Karpas-422 (cell line): ENCODE data around the gene IFNG. TPM values are rescaled to one million over a fixed set of nuclear protein-coding genes. Genes with fewer than 3 reads are reported as not detected.

Experiments used
- DNase-seq: peaks from one replicate; pipeline ENCODE4 v3.0.0-alpha.2; 2015
- H2AFZ ChIP-seq: fragments of 200-600 bp; sonication (generic); 2 replicates; pipeline ENCODE4 v1.6.1; 2014; ENCODE audit warnings: antibody characterized with exemption, low read length, mixed read lengths
- H3K27ac ChIP-seq: fragments of 200-600 bp; sonication (generic); 2 replicates; pipeline ENCODE4 v1.5.1; 2014; ENCODE audit warnings: mild to moderate bottlenecking, low read length, moderate library complexity
- H3K27me3 ChIP-seq: fragments of 200-600 bp; sonication (generic); 2 replicates; pipeline ENCODE4 v1.6.1; 2014; ENCODE audit warnings: low read length, mixed read lengths
- H3K36me3 ChIP-seq: fragments of 200-600 bp; sonication (generic); 2 replicates; pipeline ENCODE4 v1.6.1; 2014; ENCODE audit warnings: low read length, mixed read lengths; ENCODE audit not compliant: insufficient read depth
- H3K4me1 ChIP-seq: fragments of 200-600 bp; sonication (generic); 2 replicates; pipeline ENCODE4 v1.6.1; 2014; ENCODE audit warnings: mild to moderate bottlenecking, low read length, mixed read lengths
- H3K4me2 ChIP-seq: fragments of 200-600 bp; sonication (generic); 2 replicates; pipeline ENCODE4 v1.6.1; 2014; ENCODE audit warnings: low read length, low read depth, mild to moderate bottlenecking; ENCODE audit not compliant: poor library complexity, severe bottlenecking
- H3K4me3 ChIP-seq: fragments of 200-600 bp; sonication (generic); 2 replicates; pipeline ENCODE4 v1.5.1; 2014; ENCODE audit warnings: mild to moderate bottlenecking, antibody characterized with exemption, low read length, mixed read lengths
- H3K79me2 ChIP-seq: fragments of 200-600 bp; sonication (generic); 2 replicates; pipeline ENCODE4 v1.6.1; 2014; ENCODE audit warnings: mild to moderate bottlenecking, low read length, mixed read lengths
- H3K9ac ChIP-seq: fragments of 200-600 bp; sonication (generic); 2 replicates; pipeline ENCODE4 v1.6.0; 2014; ENCODE audit warnings: low read length
- H3K9me2 ChIP-seq: fragments of 200-600 bp; sonication (generic), shearing (Covaris generic); replicated peaks from 2 replicates; pipeline ENCODE4 v1.6.0; 2014; ENCODE audit warnings: mild to moderate bottlenecking, low read length, moderate library complexity; ENCODE audit not compliant: insufficient read depth
- H3K9me3 ChIP-seq: fragments of 300-700, 200-600 bp; sonication (generic); 2 replicates; pipeline ENCODE4 v1.6.1; 2014; ENCODE audit warnings: low read length, mixed read lengths
- H4K20me1 ChIP-seq: fragments of 200-600 bp; sonication (generic); 2 replicates; pipeline ENCODE4 v1.6.1; 2014; ENCODE audit warnings: mild to moderate bottlenecking, antibody characterized with exemption, low read length, low read depth; ENCODE audit not compliant: insufficient read depth
- total RNA-seq: library from RNA; depleted of rRNA; stranded (reverse); fragments of >200 nt; shearing (Covaris generic); gene quantifications from 2 replicates; pipeline ENCODE4 v1.2.3, GENCODE V29; 2014; ENCODE audit warnings: low replicate concordance

Gene IFNG
- total RNA-seq, 1 experiment from 2014 or later = not detected

- Histone ChIP-seq H3K4me2 (no peak overlapping the region), H3K27me3 (no peaks in the 10 kb centered on the region), H2AFZ (no peak overlapping the region), H3K9me2 (no peaks in the 10 kb centered on the region), H3K4me1 (no peaks in the 10 kb centered on the region), H3K79me2 (no peaks in the 10 kb centered on the region), H3K9me3 (no peaks in the 10 kb centered on the region), H3K36me3 (no peaks in the 10 kb centered on the region), H3K27ac (no peak overlapping the region), H4K20me1 (no peaks in the 10 kb centered on the region), H3K9ac (no peak overlapping the region), H3K4me3 (no peak overlapping the region)
- DNase-seq = no peak
Measured at GRCh38 chr12:68138480-68138879, 21.1 kb downstream of the IFNG start.

GRCh38 chr12:68137335-68137830 lies 22.2 kb downstream of the IFNG start:
- no peak overlapping the region for H3K4me2 ChIP-seq
- H3K9me2 ChIP-seq = no peaks in the 10 kb centered on the region
- H3K4me3 ChIP-seq = no peak overlapping the region
- no peaks in the 10 kb centered on the region for H3K36me3 ChIP-seq
- no peaks in the 10 kb centered on the region for H4K20me1 ChIP-seq
- no peak overlapping the region for H3K27ac ChIP-seq
- no peak overlapping the region for H3K9ac ChIP-seq
- no peaks in the 10 kb centered on the region for H3K4me1 ChIP-seq
- H3K9me3 ChIP-seq = no peaks in the 10 kb centered on the region
- H2AFZ ChIP-seq = no peak overlapping the region
- DNase-seq = no peak
- H3K79me2 ChIP-seq = no peaks in the 10 kb centered on the region
- no peaks in the 10 kb centered on the region for H3K27me3 ChIP-seq

GRCh38 chr12:68135520-68135919 lies 24.0 kb downstream of the IFNG start:
- no peaks in the 10 kb centered on the region for H3K27me3 ChIP-seq
- no peak overlapping the region for H3K27ac ChIP-seq
- H4K20me1 ChIP-seq = no peaks in the 10 kb centered on the region
- H3K79me2 ChIP-seq = no peaks in the 10 kb centered on the region
- H3K9me3 ChIP-seq = no peaks in the 10 kb centered on the region
- no peaks in the 10 kb centered on the region for H3K36me3 ChIP-seq
- no peaks in the 10 kb centered on the region for H3K4me1 ChIP-seq
- H3K9me2 ChIP-seq = no peaks in the 10 kb centered on the region
- no peak overlapping the region for H2AFZ ChIP-seq
- no peak overlapping the region for H3K9ac ChIP-seq
- no peak overlapping the region for H3K4me2 ChIP-seq
- H3K4me3 ChIP-seq = no peak overlapping the region
- DNase-seq = no peak

GRCh38 chr12:68131867-68132414 lies 27.6 kb downstream of the IFNG start:
- no peak for DNase-seq
- Histone ChIP-seq H3K79me2 (no peaks in the 10 kb centered on the region), H3K4me3 (no peak overlapping the region), H3K9me3 (peaks cover 3% of the 10 kb centered on the region; the same call in 1 of the 2 replicates), H3K36me3 (no peaks in the 10 kb centered on the region), H2AFZ (no peak overlapping the region), H3K27ac (no peak overlapping the region), H3K9ac (no peak overlapping the region), H3K9me2 (no peaks in the 10 kb centered on the region), H3K4me1 (no peaks in the 10 kb centered on the region), H3K27me3 (no peaks in the 10 kb centered on the region), H4K20me1 (no peaks in the 10 kb centered on the region), H3K4me2 (no peak overlapping the region)

- no peak overlapping the region for H3K27ac ChIP-seq
- H3K79me2 ChIP-seq = no peaks in the 10 kb centered on the region
- no peaks in the 10 kb centered on the region for H4K20me1 ChIP-seq
- H2AFZ ChIP-seq = no peak overlapping the region
- no peaks in the 10 kb centered on the region for H3K4me1 ChIP-seq
- H3K9me3 ChIP-seq = peaks cover 3% of the 10 kb centered on the region; the same call in 1 of the 2 replicates
- no peak overlapping the region for H3K4me2 ChIP-seq
- no peak overlapping the region for H3K9ac ChIP-seq
- H3K4me3 ChIP-seq = no peak overlapping the region
- no peaks in the 10 kb centered on the region for H3K9me2 ChIP-seq
- no peaks in the 10 kb centered on the region for H3K36me3 ChIP-seq
- DNase-seq = no peak
- no peaks in the 10 kb centered on the region for H3K27me3 ChIP-seq
Measured at GRCh38 chr12:68129979-68130378, 29.6 kb downstream of the IFNG start.

- H3K9ac ChIP-seq = no peak overlapping the region
- H3K4me2 ChIP-seq = no peak overlapping the region
- no peak overlapping the region for H3K27ac ChIP-seq
Measured at GRCh38 chr12:68122236-68122920, 37.2 kb downstream of the IFNG start.

GRCh38 chr12:68121143-68121542 lies 38.4 kb downstream of the IFNG start:
- no peaks in the 10 kb centered on the region for H3K27me3 ChIP-seq
- H3K9ac ChIP-seq = no peak overlapping the region
- H3K4me1 ChIP-seq = peaks cover 5% of the 10 kb centered on the region; the same call in 1 of the 2 replicates
- H3K9me2 ChIP-seq = no peaks in the 10 kb centered on the region
- no peaks in the 10 kb centered on the region for H3K36me3 ChIP-seq
- no peaks in the 10 kb centered on the region for H3K79me2 ChIP-seq
- no peak overlapping the region for H2AFZ ChIP-seq
- no peak overlapping the region for H3K4me3 ChIP-seq
- no peaks in the 10 kb centered on the region for H3K9me3 ChIP-seq
- no peaks in the 10 kb centered on the region for H4K20me1 ChIP-seq
- no peak overlapping the region for H3K27ac ChIP-seq
- H3K4me2 ChIP-seq = no peak overlapping the region
- DNase-seq = no peak

More at GRCh38 chr12:68122236-68122920, 37.2 kb downstream of the IFNG start:
- no peak for DNase-seq
- no peak overlapping the region for H3K4me3 ChIP-seq
- H2AFZ ChIP-seq = no peak overlapping the region
- no peaks in the 10 kb centered on the region for H3K9me2 ChIP-seq
- H3K79me2 ChIP-seq = no peaks in the 10 kb centered on the region
- peaks cover 5% of the 10 kb centered on the region; the same call in 1 of the 2 replicates for H3K4me1 ChIP-seq
- no peaks in the 10 kb centered on the region for H3K36me3 ChIP-seq
- no peaks in the 10 kb centered on the region for H3K9me3 ChIP-seq
- H4K20me1 ChIP-seq = no peaks in the 10 kb centered on the region
- no peaks in the 10 kb centered on the region for H3K27me3 ChIP-seq

- Histone ChIP-seq H3K9me3 (no peaks in the 10 kb centered on the region), H4K20me1 (no peaks in the 10 kb centered on the region), H3K4me1 (peaks cover 5% of the 10 kb centered on the region; the same call in 1 of the 2 replicates), H3K9ac (no peak overlapping the region), H2AFZ (no peak overlapping the region), H3K27ac (no peak overlapping the region), H3K9me2 (no peaks in the 10 kb centered on the region), H3K27me3 (no peaks in the 10 kb centered on the region), H3K36me3 (no peaks in the 10 kb centered on the region), H3K4me2 (no peak overlapping the region), H3K79me2 (no peaks in the 10 kb centered on the region), H3K4me3 (no peak overlapping the region)
- no peak for DNase-seq
Measured at GRCh38 chr12:68119724-68120211, 39.8 kb downstream of the IFNG start.
